Measurements from ENCODE around the gene EFNA2.

DNA sequence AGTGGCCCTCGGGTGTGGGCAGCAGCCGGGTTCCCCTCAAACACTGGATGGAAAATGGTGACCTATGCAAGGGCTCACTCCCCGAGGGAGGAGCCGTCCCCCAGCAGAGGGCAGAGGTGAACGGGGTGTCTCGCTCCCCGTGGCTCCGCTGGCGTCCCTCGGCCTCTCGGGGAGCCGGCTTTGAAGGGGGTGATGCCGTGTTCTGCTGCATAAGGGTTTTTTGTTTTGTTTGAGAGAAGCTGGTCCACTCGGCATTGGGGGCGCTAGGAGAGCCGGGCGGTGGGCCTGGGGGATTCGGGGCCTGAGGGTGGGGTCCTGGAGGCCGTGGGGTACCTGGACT, 4.0 kb downstream of the EFNA2 start:
- no peak for TF ChIP-seq CTCF (conservative IDR thresholded peaks at IDR 0.05; ENCODE audit: low read length)
- TF ChIP-seq EZH2phosphoT487 (IDR thresholded peaks at IDR 0.05; ENCODE audit: borderline replicate concordance), result no peak
